GM12878 (cell line): ENCODE data around the gene SLC2A1. TPM values are rescaled to one million over a fixed set of nuclear protein-coding genes. Genes with fewer than 3 reads are reported as not detected.

ENCODE experiments used
- ATAC-seq: fragments of 200-7000 bp; cut with Tn5 transposase; 3 replicates; pipeline ENCODE4 v1.9.1; 2020; ENCODE audit warnings: mild to moderate bottlenecking, moderate library complexity
- BruUV-seq: library from RNA; stranded (reverse); fragments of 400-500 nt; replicated peaks from 2 replicates; lab custom pipeline; 2021; lab: Mats Ljungman, UMichigan
- CTCF ChIA-PET: fragments of 300-600 bp; sonication (Branson Sonifier 250); formaldehyde crosslinking; extraction: SDS; loops from one replicate; lab custom pipeline; 2021; ENCODE audit warnings: inconsistent platforms; lab: Yijun Ruan, JAX
- POLR2A ChIA-PET: fragments of 350-600 bp; formaldehyde crosslinking; extraction: SDS; loops from one replicate; lab custom pipeline; 2021; ENCODE audit warnings: inconsistent platforms; lab: Charles Lee
- RAD21 ChIA-PET: fragments of 300-600 bp; sonication (Branson Sonifier 250); formaldehyde crosslinking; loops from one replicate; lab custom pipeline; 2023; ENCODE audit warnings: antibody characterized with exemption; ENCODE audit not compliant: unreplicated experiment; lab: Charles Lee
- SMC1A ChIA-PET: fragments of 300-600 bp; sonication (Branson Sonifier 250); formaldehyde crosslinking; loops from one replicate; lab custom pipeline; 2023; ENCODE audit not compliant: unreplicated experiment, uncharacterized antibody; lab: Charles Lee
- DNase-seq: peaks from one replicate; pipeline ENCODE4 v3.0.0-alpha.2; 2011; ENCODE audit warnings: low read depth, low spot score
- FAIRE-seq: peaks from 3 replicates; lab custom pipeline; 2011; peaks lifted over from hg19 to GRCh38; lab: Jason Lieb, UNC
- H2AFZ ChIP-seq: 2 replicates; pipeline ENCODE4 v1.6.0; 2011; ENCODE audit warnings: low read depth, low read length, control low read depth; ENCODE audit not compliant: control insufficient read depth
- H3K27ac ChIP-seq: 2 replicates; pipeline ENCODE4 v1.5.1; 2011; ENCODE audit warnings: control low read depth; ENCODE audit not compliant: control insufficient read depth, insufficient read depth
- H3K27me3 ChIP-seq, 2 experiments: replicated peaks in 1 of 2; 2 replicates each; pipeline versions ENCODE4 v1.6.0 to v1.6.1; 2011; ENCODE audit warnings: low read length in 1 of 2; ENCODE audit not compliant: control insufficient read depth in 2 of 2, insufficient read depth in 2 of 2
- H3K36me3 ChIP-seq, 2 experiments: 2 replicates each; pipeline ENCODE4 v1.5.1; 2011; ENCODE audit warnings: low read length in 1 of 2; ENCODE audit not compliant: control insufficient read depth in 2 of 2, insufficient read depth in 2 of 2
- H3K4me1 ChIP-seq: 2 replicates; pipeline ENCODE4 v1.6.1; 2011; ENCODE audit warnings: mild to moderate bottlenecking, low read length, moderate library complexity, mixed read lengths; ENCODE audit not compliant: control insufficient read depth, insufficient read depth
- H3K4me2 ChIP-seq: 2 replicates; pipeline ENCODE4 v1.6.0; 2011; ENCODE audit warnings: control low read depth; ENCODE audit not compliant: control insufficient read depth, insufficient read depth
- H3K4me3 ChIP-seq: fragments of 200-600 bp; sonication (generic); 2 replicates; pipeline ENCODE4 v1.5.1; 2016
- H3K79me2 ChIP-seq: 2 replicates; pipeline ENCODE4 v1.6.0; 2011; ENCODE audit warnings: low read length; ENCODE audit not compliant: control insufficient read depth, insufficient read depth
- H3K9ac ChIP-seq: 2 replicates; pipeline ENCODE4 v1.8.0; 2011; ENCODE audit warnings: low read length, control low read depth, mixed read lengths; ENCODE audit not compliant: control insufficient read depth, insufficient read depth
- H3K9me3 ChIP-seq: replicated peaks from 3 replicates; pipeline ENCODE4 v1.5.1; 2011; ENCODE audit warnings: mild to moderate bottlenecking, low read length; ENCODE audit not compliant: control insufficient read depth, insufficient read depth
- H4K20me1 ChIP-seq: 2 replicates; pipeline ENCODE4 v1.6.0; 2011; ENCODE audit not compliant: control insufficient read depth, insufficient read depth
- ATF2 ChIP-seq: IDR thresholded peaks from 2 replicates; pipeline ENCODE4 v1.6.1; 2012; ENCODE audit warnings: low read length, inconsistent platforms
- ELK1 ChIP-seq: IDR thresholded peaks from 2 replicates; pipeline ENCODE4 v1.6.1; 2012; ENCODE audit warnings: low read depth, low read length, improper control_type of control experiment
- MYB ChIP-seq: fragments of 150-350 bp; IDR thresholded peaks from 2 replicates; pipeline ENCODE4 v1.6.1; 2014; ENCODE audit warnings: mild to moderate bottlenecking, low read depth, low read length, borderline replicate concordance
- ZBTB40 ChIP-seq: fragments of 450-650 bp; IDR thresholded peaks from 2 replicates; pipeline ENCODE4 v1.6.1; 2016; ENCODE audit warnings: mild to moderate bottlenecking, moderate library complexity, borderline replicate concordance
- ZNF274 ChIP-seq: IDR thresholded peaks from one replicate; pipeline ENCODE4 v1.8.0; 2011; ENCODE audit not compliant: insufficient read length, insufficient read depth
- ZSCAN29 ChIP-seq: fragments of 450-650 bp; IDR thresholded peaks from 2 replicates; pipeline ENCODE4 v1.6.1; 2017; ENCODE audit warnings: mild to moderate bottlenecking, moderate library complexity
- WGBS: methylation state at CpG from one replicate; pipeline ENCODE4 v1.1.6; 2016; ENCODE audit warnings: low lambda C conversion rate; ENCODE audit not compliant: insufficient replicate concordance, insufficient coverage; ENCODE audit errors: missing lambda C conversion rate; 5-methylcytosine and 5-hydroxymethylcytosine counted together
- in situ Hi-C: fragments of 300-500 bp; cut with MboI; formaldehyde crosslinking; loops from 9 replicates; pipeline ENCODE4 v1.14.3; 2018; ENCODE audit warnings: mixed read lengths
- intact Hi-C: fragments of 100-400 bp; cut with micrococcal nuclease; formaldehyde crosslinking; loops from one replicate; pipeline ENCODE4 v1.14.2; 2022; ENCODE audit not compliant: unreplicated experiment
- polyA plus RNA-seq, 11 experiments: library from polyadenylated mRNA; depleted of rRNA in 4 of 11; unstranded in 6 of 11; stranded (reverse) in 5 of 11; fragments of >200 nt; fragmentation: Nextera tagmentation in 4 of 11; fragmentation: Illumina TruSeq in 1 of 11; extraction: Ambion mirVana in 4 of 11; extraction: Trizol in 1 of 11; gene quantifications; 1 replicate in 1 of 11; 2 replicates in 10 of 11; pipeline versions ENCODE4 v1.2.1 to v1.2.3, GENCODE V29; 2011 to 2016; ENCODE audit warnings: inconsistent platforms in 2 of 11, missing spikeins in 2 of 11, low read depth in 1 of 11
- total RNA-seq, 4 experiments: library from RNA; depleted of rRNA in 3 of 4; stranded (reverse); fragments of >200 nt in 3 of 4; fragmentation: Illumina TruSeq in 1 of 4; extraction: Trizol in 1 of 4; gene quantifications; 2 replicates each; pipeline versions ENCODE4 v1.2.1 to v1.2.3, GENCODE V29; 2013 to 2021

The SLC2A1 gene
- total and polyA plus RNA-seq, 10 of the 15 experiments (the other 5 are each of a cell fraction or from before 2014, with no cell fraction given), result 5.7 to 66.0 (median 44.2) TPM

GRCh38 chr1:42992054-42992571 is 33.4 kb upstream of the SLC2A1 start:
- POLR2A ChIA-PET, result no interaction called here
- SMC1A ChIA-PET, result no interaction called here
- Histone ChIP-seq H3K4me3 (no peak overlapping the region), H3K79me2 (no peaks in the 10 kb centered on the region), H3K4me1 (no peaks in the 10 kb centered on the region), H3K4me2 (no peak overlapping the region), H3K27me3 (no peaks in the 10 kb centered on the region), H4K20me1 (no peaks in the 10 kb centered on the region), H3K9me3 (no peaks in the 10 kb centered on the region), H2AFZ (no peak overlapping the region), H3K27ac (no peak overlapping the region), H3K36me3 (no peaks in the 10 kb centered on the region), H3K9ac (no peak overlapping the region)
- TF ChIP-seq ZBTB40 (no peak), ATF2 (no peak), MYB (no peak), ZSCAN29 (no peak), ZNF274 (no peak), ELK1 (no peak)
- intact Hi-C loops, result no loop called here
- no peak for ATAC-seq
- no peak for DNase-seq
- no peak for FAIRE-seq
- CTCF ChIA-PET, result no interaction called here
- BruUV-seq, result no TSS peak
- RAD21 ChIA-PET, result no interaction called here
- 45% methylated on average over 5 of the region's 5 CpGs for WGBS
- in situ Hi-C loops, result no loop called here
